NCI-H187 treated with DMSO at 0.1 percent for 48 hours (cell line): Measurements from ENCODE around the gene NMRK2.
A peak's percentile ranks its signal among the peaks of the same experiment; 100 is the strongest.
"Not testable (repeated sequence)": the region's sequence is repeated elsewhere in the genome, so short reads cannot be mapped to it uniquely, and the experiment has no call there.

Experiments used
- DNase-seq: peaks from one replicate; lab custom pipeline; 2025; lab: John Stamatoyannopoulos, UW

Gene NMRK2

GRCh38 chr19:3964256-3965194 lies 31.7 kb downstream of the NMRK2 start:
- DNase-seq = no peak

- no peak for DNase-seq
Observed at GRCh38 chr19:3966051-3967017, 33.5 kb downstream of the NMRK2 start.

GRCh38 chr19:3967983-3968382 lies 35.1 kb downstream of the NMRK2 start:
- not testable (repeated sequence) for DNase-seq

- DNase-seq = no peak
Observed at GRCh38 chr19:3968556-3969434, 35.9 kb downstream of the NMRK2 start.

- no peak for DNase-seq
Observed at GRCh38 chr19:3969435-3970312, 36.8 kb downstream of the NMRK2 start.

GRCh38 chr19:3970313-3970807 lies 37.5 kb downstream of the NMRK2 start:
- no peak for DNase-seq

- peak; percentile 96 for DNase-seq
Observed at GRCh38 chr19:3970808-3971598, 38.1 kb downstream of the NMRK2 start, which contains the start of gene DAPK3. Gene DAPK3, minus strand, starts transcription at chr19:3971099. Its CDS starts 1,364 bp downstream, at chr19:3969735.

- no peak for DNase-seq
Observed at GRCh38 chr19:3975144-3975543, 42.3 kb downstream of the NMRK2 start.

- DNase-seq = no peak
Observed at GRCh38 chr19:3975637-3976087, 42.8 kb downstream of the NMRK2 start.

GRCh38 chr19:3976495-3977241 lies 43.8 kb downstream of the NMRK2 start:
- no peak for DNase-seq

GRCh38 chr19:3977242-3978143 lies 44.6 kb downstream of the NMRK2 start:
- no peak for DNase-seq

- DNase-seq = no peak
Observed at GRCh38 chr19:3978145-3978544, 45.3 kb downstream of the NMRK2 start.

- DNase-seq = no peak
Observed at GRCh38 chr19:3979289-3979673, 46.4 kb downstream of the NMRK2 start.

- no peak for DNase-seq
Observed at GRCh38 chr19:3979674-3980352, 46.9 kb downstream of the NMRK2 start.

- DNase-seq = no peak
Observed at GRCh38 chr19:3980353-3981251, 47.7 kb downstream of the NMRK2 start.

- no peak for DNase-seq
Observed at GRCh38 chr19:3981373-3981735, 48.5 kb downstream of the NMRK2 start.
